ENCODE measurements around the gene AKT1. TPM values are rescaled to one million over a fixed set of nuclear protein-coding genes. Genes with fewer than 3 reads are reported as not detected.

The AKT1 gene
- total RNA-seq, 2 experiments from 2014 or later, result 112 TPM

- peak overlapping the region; percentile 46 for H3K27ac Mint-ChIP-seq
- peaks cover 9% of the 10 kb centered on the region for H3K4me1 Mint-ChIP-seq
- peak; percentile 90 for DNase-seq
- H3K4me3 Mint-ChIP-seq, result no peak overlapping the region
- H3K27me3 Mint-ChIP-seq, result no peaks in the 10 kb centered on the region
- peaks cover 3% of the 10 kb centered on the region for H3K9me3 Mint-ChIP-seq
- H3K36me3 Mint-ChIP-seq, result peaks cover 23% of the 10 kb centered on the region
Measured at GRCh38 chr14:104768437-104769323, 26.9 kb downstream of the AKT1 start.

DNA sequence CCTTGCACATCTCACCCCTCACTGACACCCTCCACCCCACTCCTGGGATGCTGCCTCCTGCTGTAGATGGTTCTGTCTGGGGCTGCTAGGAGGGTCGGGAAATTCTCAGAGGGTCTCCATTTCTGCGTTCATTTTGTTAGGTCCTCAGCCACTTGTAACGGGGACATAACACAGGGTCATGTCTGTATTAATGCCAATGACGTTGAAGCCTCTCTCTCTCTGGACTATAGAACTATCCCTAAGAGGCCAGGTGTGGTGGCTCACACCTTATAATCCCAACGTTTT is 28.0 kb downstream of the AKT1 start:
- DNase-seq, result no peak
- Mint-ChIP-seq H3K9me3 (peaks cover 3% of the 10 kb centered on the region), H3K4me3 (no peak overlapping the region), H3K27ac (no peak overlapping the region), H3K36me3 (peaks cover 23% of the 10 kb centered on the region), H3K27me3 (no peaks in the 10 kb centered on the region), H3K4me1 (peaks cover 9% of the 10 kb centered on the region)

- no peak overlapping the region for H3K4me3 Mint-ChIP-seq
- no peaks in the 10 kb centered on the region for H3K27me3 Mint-ChIP-seq
- peaks cover 3% of the 10 kb centered on the region for H3K9me3 Mint-ChIP-seq
- H3K4me1 Mint-ChIP-seq, result peaks cover 9% of the 10 kb centered on the region
- no peak overlapping the region for H3K27ac Mint-ChIP-seq
- DNase-seq, result no peak
- H3K36me3 Mint-ChIP-seq, result peaks cover 25% of the 10 kb centered on the region
Measured at GRCh38 chr14:104766863-104767633, 28.5 kb downstream of the AKT1 start.

DNA sequence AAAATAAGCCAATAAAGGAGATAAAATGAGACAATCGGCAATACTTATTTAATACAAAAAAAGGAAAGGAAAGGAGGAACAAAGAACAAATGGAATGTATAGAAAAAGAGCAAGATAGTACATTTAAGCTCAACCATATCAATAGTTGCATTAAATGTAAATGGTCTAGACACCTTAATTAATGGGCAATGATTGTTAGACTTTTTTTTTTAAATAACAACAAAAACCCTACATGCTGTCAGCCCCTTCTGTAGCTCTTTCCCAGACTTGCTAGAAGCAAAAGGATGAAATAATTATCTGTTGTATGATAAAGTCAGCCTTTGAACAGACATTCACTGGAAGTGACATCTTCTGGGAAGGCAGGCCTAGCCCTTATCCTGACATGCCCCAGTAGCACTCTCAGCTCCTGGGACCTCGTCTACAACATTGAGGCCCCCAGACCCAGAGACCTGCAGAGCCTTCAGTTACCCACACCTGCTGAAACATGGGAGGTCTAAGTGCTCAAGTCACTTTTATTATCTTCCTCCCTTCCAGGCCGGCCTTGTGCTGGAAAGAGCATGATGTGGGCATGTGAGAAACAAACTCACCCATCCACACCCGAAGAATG is 29.2 kb downstream of the AKT1 start:
- peaks cover 3% of the 10 kb centered on the region for H3K9me3 Mint-ChIP-seq
- H3K27ac Mint-ChIP-seq, result no peak overlapping the region
- H3K36me3 Mint-ChIP-seq, result peaks cover 20% of the 10 kb centered on the region
- H3K4me3 Mint-ChIP-seq, result no peak overlapping the region
- H3K4me1 Mint-ChIP-seq, result peaks cover 9% of the 10 kb centered on the region
- no peak for DNase-seq
- no peaks in the 10 kb centered on the region for H3K27me3 Mint-ChIP-seq

DNA sequence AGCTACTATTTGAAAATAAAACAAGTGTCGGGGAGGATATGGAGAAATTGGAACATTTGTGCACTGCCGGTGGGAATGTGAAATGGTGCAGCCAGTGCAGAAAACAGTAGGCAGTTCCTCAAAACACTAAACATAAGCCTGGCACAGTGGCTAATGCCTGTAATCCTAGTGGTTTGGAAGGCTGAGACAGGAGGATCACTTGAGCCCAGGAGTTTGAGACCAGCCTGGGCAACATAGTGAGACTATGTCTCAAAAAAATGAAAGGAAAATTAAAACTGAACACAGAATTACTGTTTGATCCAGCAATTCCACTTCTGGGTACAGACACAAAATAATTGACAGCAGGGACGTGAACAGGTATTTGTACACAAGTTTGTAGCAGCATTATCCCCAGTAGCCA is 30.0 kb downstream of the AKT1 start:
- peaks cover 16% of the 10 kb centered on the region for H3K36me3 Mint-ChIP-seq
- H3K27me3 Mint-ChIP-seq, result no peaks in the 10 kb centered on the region
- no peak overlapping the region for H3K4me3 Mint-ChIP-seq
- no peak for DNase-seq
- no peak overlapping the region for H3K27ac Mint-ChIP-seq
- no peaks in the 10 kb centered on the region for H3K9me3 Mint-ChIP-seq
- peaks cover 9% of the 10 kb centered on the region for H3K4me1 Mint-ChIP-seq

DNA sequence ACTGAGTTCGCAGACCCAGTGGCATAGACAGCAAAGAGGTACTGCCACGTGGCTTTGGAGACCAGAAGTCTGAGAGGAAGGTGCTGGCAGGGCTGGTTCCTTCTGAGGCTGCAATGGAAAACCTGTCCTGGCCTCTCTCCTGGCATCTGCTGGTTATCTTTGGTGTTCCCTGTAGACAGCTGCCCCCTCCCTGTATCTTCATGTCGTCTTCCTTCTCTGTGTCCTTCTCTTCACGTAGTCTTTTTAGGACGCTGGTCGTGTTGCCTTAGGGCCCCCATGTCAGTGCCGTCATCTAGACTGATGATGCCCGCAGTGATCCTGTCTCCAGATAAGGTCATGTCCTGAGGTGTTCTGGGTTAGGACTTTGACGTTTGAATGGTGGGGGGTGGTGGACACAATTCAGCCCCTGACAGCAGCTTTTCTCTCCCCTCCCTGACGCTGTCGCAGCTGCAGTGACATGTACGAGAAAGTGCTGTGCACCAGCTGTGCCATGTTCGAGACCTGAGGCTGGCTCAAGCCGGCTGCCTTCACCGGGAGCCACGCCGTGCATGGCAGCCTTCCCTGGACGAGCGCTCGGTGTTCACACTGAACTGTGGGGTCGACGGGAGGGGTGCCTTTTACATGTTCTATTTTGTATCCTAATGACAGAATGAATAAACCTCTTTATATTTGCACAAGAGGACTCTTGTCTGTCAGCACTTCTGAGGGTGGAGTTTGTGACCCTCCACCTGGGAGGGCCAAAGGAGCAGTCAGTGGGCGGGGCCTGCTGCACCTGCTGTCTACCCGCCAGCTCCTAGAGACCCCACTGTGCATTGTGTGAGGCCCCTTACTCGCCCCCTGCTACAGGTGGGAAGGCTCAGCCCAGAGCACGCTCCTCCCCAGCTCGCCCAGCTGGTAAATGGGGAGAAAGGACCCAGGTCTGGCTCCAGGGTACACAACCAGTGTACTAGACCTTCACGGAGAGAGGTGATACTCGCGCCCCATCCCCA is 36.3 kb downstream of the AKT1 start:
- Mint-ChIP-seq H3K4me1 (peaks cover 34% of the 10 kb centered on the region), H3K9me3 (no peaks in the 10 kb centered on the region), H3K4me3 (no peak overlapping the region), H3K27me3 (no peaks in the 10 kb centered on the region), H3K27ac (no peak overlapping the region), H3K36me3 (peaks cover 31% of the 10 kb centered on the region)
- no peak for DNase-seq

- Mint-ChIP-seq H3K27ac (peak overlapping the region; percentile 13), H3K27me3 (no peaks in the 10 kb centered on the region), H3K9me3 (no peaks in the 10 kb centered on the region), H3K36me3 (peaks cover 38% of the 10 kb centered on the region), H3K4me3 (no peak overlapping the region), H3K4me1 (peaks cover 42% of the 10 kb centered on the region)
- DNase-seq, result no peak
Measured at GRCh38 chr14:104757681-104758392, 37.7 kb downstream of the AKT1 start.

DNA sequence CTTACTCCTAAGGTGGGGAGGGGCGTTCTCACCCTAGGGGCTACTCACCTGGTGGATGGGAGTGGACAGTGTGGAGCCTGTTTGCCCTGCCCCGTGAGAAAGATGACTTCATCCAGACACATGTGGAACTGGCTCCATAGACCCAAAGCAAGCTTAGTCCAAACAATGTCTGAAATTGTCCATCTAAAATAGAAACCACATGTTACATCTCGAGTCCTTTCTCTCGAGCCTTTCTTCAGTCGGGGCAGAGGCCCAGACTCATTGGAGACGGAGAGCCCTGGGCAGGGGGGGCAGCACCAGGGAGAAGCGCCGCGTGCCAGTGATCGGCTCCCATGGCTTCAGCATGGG is 38.3 kb downstream of the AKT1 start:
- peaks cover 42% of the 10 kb centered on the region for H3K4me1 Mint-ChIP-seq
- H3K27me3 Mint-ChIP-seq, result no peaks in the 10 kb centered on the region

DNA sequence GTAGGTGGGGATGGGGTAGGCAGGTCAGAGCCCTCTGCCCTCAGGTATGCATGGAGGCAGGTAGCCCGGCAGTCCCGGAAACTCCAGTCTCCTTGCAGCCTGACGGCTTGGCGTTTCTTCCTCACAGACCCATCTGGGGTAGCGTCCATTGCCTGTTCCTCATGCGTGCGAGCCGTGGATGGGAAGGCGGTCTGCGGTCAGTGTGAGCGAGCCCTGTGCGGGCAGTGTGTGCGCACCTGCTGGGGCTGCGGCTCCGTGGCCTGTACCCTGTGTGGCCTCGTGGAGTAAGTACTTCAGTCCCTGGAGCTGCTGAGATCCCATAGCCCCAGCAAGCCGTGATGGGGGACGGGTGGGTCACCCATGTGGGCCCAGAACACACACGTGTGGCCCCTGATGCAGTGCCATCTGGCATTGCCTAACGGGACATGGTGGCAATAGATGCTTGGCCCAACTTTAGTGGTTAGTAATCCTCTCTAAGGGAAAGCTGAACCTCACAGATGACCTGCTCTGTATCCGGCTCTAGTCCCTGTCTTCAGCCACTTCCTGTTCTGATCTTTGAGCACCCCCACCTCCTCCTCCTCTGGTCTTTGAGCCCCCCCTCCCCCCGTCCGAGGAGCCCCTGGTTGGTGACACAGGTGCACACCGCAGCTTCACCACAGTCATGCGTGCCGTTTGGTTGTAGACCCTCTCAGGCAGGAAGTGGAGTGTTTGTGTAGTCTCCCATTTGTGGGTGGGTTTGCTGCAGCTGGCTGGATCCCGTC is 38.9 kb downstream of the AKT1 start:
- no peaks in the 10 kb centered on the region for H3K9me3 Mint-ChIP-seq
- no peak for DNase-seq
- H3K36me3 Mint-ChIP-seq, result peaks cover 34% of the 10 kb centered on the region
- H3K27ac Mint-ChIP-seq, result peak overlapping the region; percentile 77
- H3K4me3 Mint-ChIP-seq, result peak overlapping the region; percentile 34
- H3K27me3 Mint-ChIP-seq, result no peaks in the 10 kb centered on the region
- H3K4me1 Mint-ChIP-seq, result peaks cover 42% of the 10 kb centered on the region

More for the DNA sequence above, 38.3 kb downstream of the AKT1 start:
- Mint-ChIP-seq H3K36me3 (peaks cover 37% of the 10 kb centered on the region), H3K27ac (peak overlapping the region; percentile 77), H3K4me3 (peak overlapping the region; percentile 26), H3K9me3 (no peaks in the 10 kb centered on the region)
- no peak for DNase-seq

GRCh38 chr14:104755621-104756020 is 39.9 kb downstream of the AKT1 start:
- no peaks in the 10 kb centered on the region for H3K9me3 Mint-ChIP-seq
- H3K4me1 Mint-ChIP-seq, result peaks cover 42% of the 10 kb centered on the region
- H3K36me3 Mint-ChIP-seq, result peaks cover 29% of the 10 kb centered on the region
- DNase-seq, result no peak
- H3K27me3 Mint-ChIP-seq, result no peaks in the 10 kb centered on the region
- peak overlapping the region; percentile 98 for H3K4me3 Mint-ChIP-seq
- H3K27ac Mint-ChIP-seq, result no peak overlapping the region

DNA sequence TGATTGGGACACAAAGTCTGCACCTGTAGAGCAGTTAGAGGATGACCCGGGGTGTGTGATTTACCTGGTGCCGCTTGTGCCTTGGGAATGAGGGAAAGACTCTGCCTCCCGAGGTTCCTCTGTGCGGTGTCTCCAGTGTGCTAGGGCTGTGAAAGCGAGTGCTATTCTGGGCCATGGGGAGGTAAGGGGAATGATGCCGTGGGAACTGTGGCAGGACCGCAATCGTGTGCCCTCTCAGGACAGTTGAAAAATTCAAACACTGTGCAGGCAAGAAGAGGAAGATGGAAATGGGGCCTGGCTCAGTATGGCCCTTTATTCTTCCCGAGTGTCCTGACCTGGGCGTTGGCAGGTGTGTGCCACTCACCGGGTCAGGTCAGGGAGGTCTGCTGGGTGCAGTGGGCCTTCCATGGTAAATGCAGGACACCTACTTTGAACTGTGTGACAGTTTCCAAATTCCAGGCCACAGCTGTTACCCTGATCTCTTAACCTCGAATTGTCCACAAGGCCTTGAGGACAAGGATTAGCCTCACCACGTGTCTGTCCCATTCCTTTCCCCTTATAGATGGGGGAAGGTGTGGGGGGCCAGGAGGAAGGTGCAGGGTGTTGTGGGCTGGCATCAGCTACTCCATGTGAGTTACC is 41.2 kb downstream of the AKT1 start:
- Mint-ChIP-seq H3K27me3 (no peaks in the 10 kb centered on the region), H3K27ac (peak overlapping the region; percentile 89), H3K9me3 (no peaks in the 10 kb centered on the region), H3K36me3 (peaks cover 29% of the 10 kb centered on the region), H3K4me1 (peaks cover 42% of the 10 kb centered on the region), H3K4me3 (peak overlapping the region; percentile 98)
- no peak for DNase-seq

DNA sequence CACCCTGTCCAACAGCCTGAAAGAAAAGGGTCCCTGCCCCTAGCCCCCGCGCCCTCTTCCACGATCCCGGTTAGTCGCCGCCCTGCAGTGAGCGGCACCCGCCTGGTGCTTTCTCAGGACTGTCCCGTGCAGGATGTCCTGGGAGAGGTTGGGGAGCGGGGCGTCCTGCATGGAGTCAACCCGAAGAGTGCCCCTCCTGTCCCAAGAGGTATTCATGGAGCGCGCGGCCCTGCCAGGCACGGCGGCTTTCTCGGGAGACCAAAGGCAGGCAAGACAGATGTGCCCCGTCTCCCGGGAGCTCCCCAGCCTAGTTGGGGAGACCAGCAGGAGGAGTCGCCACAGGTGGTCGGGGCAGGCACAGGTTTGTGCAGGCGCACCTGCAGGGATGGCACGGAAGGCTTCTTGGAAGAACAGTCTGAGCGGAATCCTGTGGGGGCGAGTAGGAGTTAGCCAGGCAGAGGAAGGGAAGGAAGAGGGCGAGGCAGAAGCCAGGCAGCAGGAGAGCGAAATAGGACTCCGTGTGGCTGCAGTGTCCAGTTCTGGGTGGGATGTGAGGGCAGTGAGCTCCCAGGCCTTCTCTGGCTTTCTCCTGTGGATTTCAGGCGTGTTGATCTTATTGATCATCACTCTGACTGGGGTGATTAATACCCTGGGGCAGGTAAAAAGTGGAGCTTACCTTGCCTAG is 41.9 kb downstream of the AKT1 start:
- DNase-seq, result no peak
- Mint-ChIP-seq H3K27me3 (no peaks in the 10 kb centered on the region), H3K4me1 (peaks cover 39% of the 10 kb centered on the region), H3K36me3 (peaks cover 25% of the 10 kb centered on the region), H3K9me3 (no peaks in the 10 kb centered on the region), H3K4me3 (peak overlapping the region; percentile 98), H3K27ac (peak overlapping the region; percentile 89)

Data from activated naive CD8-positive, alpha-beta T cell treated with anti-CD3 and anti-CD28 coated beads for 36 hours (primary cell).